ENCODE data around the gene DPM2.

Gene DPM2

DNA sequence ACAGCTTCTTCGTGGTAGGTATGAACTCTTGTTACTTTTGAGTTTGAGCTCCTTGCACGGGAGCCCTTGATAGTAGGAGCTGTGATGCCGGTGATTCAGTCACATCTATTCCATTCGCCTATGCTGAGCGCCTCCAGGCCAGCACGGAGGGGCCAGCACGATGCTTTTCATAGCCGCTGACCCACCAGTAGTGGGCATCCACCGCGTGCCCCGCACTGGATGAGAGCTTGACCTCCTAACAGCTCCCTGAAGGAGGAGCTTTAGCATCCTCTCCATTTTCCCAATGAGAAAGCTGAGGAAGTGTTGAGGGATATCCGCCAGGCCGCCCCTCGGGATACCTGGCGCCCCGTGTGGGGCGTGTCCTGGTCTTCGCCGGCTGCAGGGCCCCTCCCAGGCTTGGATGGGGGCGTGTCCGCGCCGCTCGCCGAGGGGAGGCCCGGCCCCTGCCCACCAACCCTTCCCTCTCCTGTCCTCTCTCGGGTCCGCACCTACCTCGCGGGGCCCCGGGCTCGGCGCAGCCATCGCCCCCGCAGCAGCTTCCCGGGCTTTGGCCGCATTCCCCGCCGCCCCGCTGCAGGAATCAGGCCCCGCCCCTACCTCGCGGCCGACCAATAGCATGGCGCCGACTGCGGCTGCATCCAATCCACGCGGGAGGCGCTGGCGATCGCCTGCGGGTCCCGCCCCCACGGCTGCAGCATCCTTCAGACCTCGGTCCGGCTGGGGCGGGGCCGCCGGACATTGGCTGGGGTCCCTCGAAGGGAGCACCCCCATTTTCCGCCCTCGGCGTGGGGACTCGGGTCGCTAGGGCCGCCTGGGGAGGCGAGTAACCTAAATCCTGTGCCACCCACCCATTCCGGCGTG, 7.2 kb downstream of the DPM2 start, which contains the start of gene PIP5KL1:
TSS of gene PIP5KL1 (minus strand) at position 547 of the 861 bp plus-strand sequence. CDS start at position 522, 25 bp downstream.
- peak; percentile 62; the same call in 1 of the 2 replicates for TF ChIP-seq L3MBTL2 (conservative IDR thresholded peaks at IDR 0.05)
- no peak for TF ChIP-seq SP1 (IDR thresholded peaks at IDR 0.05)
- TF ChIP-seq TARDBP (IDR thresholded peaks at IDR 0.05) = no peak
- TF ChIP-seq LEF1 (IDR thresholded peaks at IDR 0.05; ENCODE audit: borderline replicate concordance) = no peak
- TF ChIP-seq FOXK2 (IDR thresholded peaks at IDR 0.05) = no peak
- ChIA-PET POLR2A (interaction anchor here (1.1 to 1.2 kb wide), 3 partner anchors 12 to 137 kb away, joined by 3 to 4 read pairs (median 3); partner anchors contain the start of genes NAIF1 and SLC25A25), CTCF (interaction anchor here (0.6 to 1.5 kb wide), 4 partner anchors 9 to 210 kb away, joined by 3 to 8 read pairs (median 6); no protein-coding TSS in a partner anchor)
- DNase-seq (ENCODE audit: extremely low spot score) = peak; percentile 87

DNA sequence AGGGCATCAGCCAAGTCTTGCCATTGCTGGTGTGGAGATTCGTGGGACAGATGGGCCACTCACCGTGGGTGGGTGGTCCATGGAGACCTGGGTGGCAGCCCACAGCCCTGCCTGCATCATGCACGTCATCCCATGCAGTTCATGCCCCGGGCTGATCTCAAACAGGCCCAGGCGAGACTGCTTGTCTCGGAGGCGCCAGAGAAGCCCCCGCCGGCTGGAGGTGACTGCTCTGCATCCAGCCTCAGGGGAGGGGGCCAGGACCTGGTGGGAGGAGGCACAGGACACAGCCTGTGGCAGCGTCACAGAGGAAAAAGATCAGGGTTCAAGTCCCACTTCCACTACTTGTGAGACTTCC, 8.1 kb downstream of the DPM2 start:
- ChIA-PET CTCF (interaction anchor here (0.6 to 1.5 kb wide), 4 partner anchors 8 to 195 kb away, joined by 3 to 8 read pairs (median 6); partner anchors contain the start of gene TOR2A), POLR2A (interaction anchor here (1.1 kb wide), 1 partner anchor 13 kb away, joined by 4 read pairs; no protein-coding TSS in a partner anchor)
- DNase-seq (ENCODE audit: extremely low spot score) = no peak
- no peak for TF ChIP-seq SP1 (IDR thresholded peaks at IDR 0.05)
- no peak for TF ChIP-seq ZNF384 (IDR thresholded peaks at IDR 0.05)
- TF ChIP-seq TARDBP (IDR thresholded peaks at IDR 0.05) = no peak
- no peak for TF ChIP-seq FOXM1 (IDR thresholded peaks at IDR 0.05; ENCODE audit: borderline replicate concordance)
- no peak for TF ChIP-seq ELF4 (IDR thresholded peaks at IDR 0.05)
- TF ChIP-seq FOXA1 (IDR thresholded peaks at IDR 0.05) = no peak
- no peak for TF ChIP-seq SUZ12 (IDR thresholded peaks at IDR 0.05)

DNA sequence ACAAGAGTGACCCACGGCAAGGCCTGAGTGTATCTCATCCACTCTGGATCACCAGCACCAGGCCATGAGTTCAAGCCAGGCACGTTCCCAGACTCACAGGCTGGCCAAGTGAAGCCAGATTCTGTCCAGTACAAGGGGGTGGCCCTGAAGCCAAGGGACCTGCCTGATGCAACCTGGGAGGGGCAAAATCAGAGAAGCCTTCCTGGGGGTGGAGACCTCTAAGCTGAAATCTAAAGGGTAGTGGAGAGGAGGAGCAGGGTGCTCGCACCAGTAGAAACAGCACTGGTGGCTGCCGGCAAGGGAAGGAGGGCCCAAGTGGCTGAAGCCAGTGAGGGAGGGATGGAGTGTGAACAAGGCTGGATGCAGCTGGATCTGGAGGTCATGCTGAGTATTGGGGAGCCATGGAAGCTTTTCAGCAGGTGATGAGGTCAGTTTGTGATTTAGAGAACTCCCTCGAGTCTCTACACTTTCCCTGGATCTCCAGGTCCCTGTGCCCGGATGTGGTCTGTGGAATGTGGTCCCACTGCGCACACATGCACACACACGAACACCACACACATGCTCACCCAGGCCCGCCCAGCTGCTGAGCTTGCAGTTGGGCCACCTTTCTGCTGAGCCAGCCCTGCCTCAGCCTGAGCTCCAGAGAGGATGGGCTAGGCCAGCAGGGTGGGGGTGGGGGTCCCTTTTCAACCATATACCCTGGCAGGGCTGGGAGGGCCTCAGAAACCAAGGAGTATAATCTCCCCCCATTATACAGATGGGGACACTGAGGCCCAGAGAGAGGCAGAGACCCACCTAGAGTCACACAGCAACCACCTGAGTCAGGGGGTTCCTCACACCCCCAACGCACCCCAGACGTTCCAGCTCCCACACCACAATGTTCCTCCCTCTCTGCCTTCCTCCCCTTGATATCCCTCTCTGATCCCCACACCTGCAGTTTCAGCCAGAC, 8.7 kb downstream of the DPM2 start:
- POLR2A ChIA-PET = no interaction called here
- DNase-seq (ENCODE audit: extremely low spot score) = no peak
- no peak for TF ChIP-seq ZNF384 (IDR thresholded peaks at IDR 0.05)
- TF ChIP-seq CTBP1 (IDR thresholded peaks at IDR 0.05; ENCODE audit: borderline replicate concordance) = no peak
- no peak for TF ChIP-seq TARDBP (IDR thresholded peaks at IDR 0.05)
- TF ChIP-seq NFRKB (IDR thresholded peaks at IDR 0.05) = no peak
- no peak for TF ChIP-seq FOXM1 (IDR thresholded peaks at IDR 0.05; ENCODE audit: borderline replicate concordance)
- TF ChIP-seq, protein P1, sequence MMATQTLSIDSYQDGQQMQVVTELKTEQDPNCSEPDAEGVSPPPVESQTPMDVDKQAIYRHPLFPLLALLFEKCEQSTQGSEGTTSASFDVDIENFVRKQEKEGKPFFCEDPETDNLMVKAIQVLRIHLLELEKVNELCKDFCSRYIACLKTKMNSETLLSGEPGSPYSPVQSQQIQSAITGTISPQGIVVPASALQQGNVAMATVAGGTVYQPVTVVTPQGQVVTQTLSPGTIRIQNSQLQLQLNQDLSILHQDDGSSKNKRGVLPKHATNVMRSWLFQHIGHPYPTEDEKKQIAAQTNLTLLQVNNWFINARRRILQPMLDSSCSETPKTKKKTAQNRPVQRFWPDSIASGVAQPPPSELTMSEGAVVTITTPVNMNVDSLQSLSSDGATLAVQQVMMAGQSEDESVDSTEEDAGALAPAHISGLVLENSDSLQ (IDR thresholded peaks at IDR 0.05) = no peak
- TF ChIP-seq SP1 (IDR thresholded peaks at IDR 0.05) = no peak
- TF ChIP-seq ARNT (IDR thresholded peaks at IDR 0.05) = no peak
- TF ChIP-seq L3MBTL2 (conservative IDR thresholded peaks at IDR 0.05) = no peak
- TF ChIP-seq FOXK2 (IDR thresholded peaks at IDR 0.05) = no peak
- no peak for TF ChIP-seq HDGF (IDR thresholded peaks at IDR 0.05; ENCODE audit: borderline replicate concordance)
- CTCF ChIA-PET = interaction anchor here (0.7 to 1.5 kb wide), 3 partner anchors 8 to 194 kb away, joined by 3 to 8 read pairs (median 3); partner anchors contain the start of gene TOR2A

DNA sequence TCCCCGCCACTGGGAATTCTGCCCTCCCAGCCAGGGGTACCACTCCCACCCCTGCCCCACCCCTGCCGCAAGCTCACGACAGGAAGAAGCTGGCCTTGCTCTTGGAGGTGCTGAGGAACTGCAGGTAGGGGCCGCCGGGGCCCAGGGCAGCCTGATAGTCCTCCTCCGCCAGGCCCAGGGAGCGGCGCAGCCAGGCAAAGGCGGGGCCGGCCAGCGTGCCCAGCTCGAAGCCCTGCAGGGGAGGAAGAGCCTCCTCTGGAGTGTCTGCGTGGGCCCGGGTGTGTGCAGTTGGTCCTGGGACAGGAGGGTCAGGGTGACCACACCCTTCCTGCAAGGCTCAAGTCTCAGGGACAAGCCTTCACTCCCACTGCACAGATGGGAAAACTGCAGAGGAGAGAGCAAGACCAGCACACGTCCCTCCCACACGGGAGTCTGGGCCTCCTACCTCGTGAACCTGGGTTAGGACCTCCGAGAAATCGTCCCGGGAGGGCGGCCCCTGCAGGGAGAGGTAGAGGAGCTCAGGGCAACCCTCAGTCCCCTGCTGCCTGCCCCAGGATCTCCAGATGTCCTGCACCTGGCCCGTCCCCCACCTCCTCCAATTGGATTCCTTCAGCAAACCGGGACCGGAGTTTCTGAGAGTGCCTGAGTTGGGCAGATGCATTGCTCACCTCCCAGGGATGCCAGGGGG, 9.5 kb downstream of the DPM2 start:
- TF ChIP-seq BHLHE40 (IDR thresholded peaks at IDR 0.05; ENCODE audit: borderline replicate concordance) (no peak), L3MBTL2 (conservative IDR thresholded peaks at IDR 0.05) (no peak), LEF1 (IDR thresholded peaks at IDR 0.05; ENCODE audit: borderline replicate concordance) (no peak), ELF4 (IDR thresholded peaks at IDR 0.05) (no peak), SP1 (IDR thresholded peaks at IDR 0.05) (no peak), ARNT (IDR thresholded peaks at IDR 0.05) (no peak), TARDBP (IDR thresholded peaks at IDR 0.05) (no peak), SUZ12 (IDR thresholded peaks at IDR 0.05) (no peak), HDGF (IDR thresholded peaks at IDR 0.05; ENCODE audit: borderline replicate concordance) (no peak), ZNF384 (IDR thresholded peaks at IDR 0.05) (no peak), NFRKB (IDR thresholded peaks at IDR 0.05) (no peak), FOXK2 (IDR thresholded peaks at IDR 0.05) (no peak)
- TF ChIP-seq, protein P1 (IDR thresholded peaks at IDR 0.05) = no peak
- CTCF ChIA-PET = interaction anchor here (1.3 kb wide), 1 partner anchor 193 kb away, joined by 3 read pairs; the partner anchor contains the start of gene TOR2A
- no peak for DNase-seq (ENCODE audit: extremely low spot score)
- POLR2A ChIA-PET = no interaction called here

DNA sequence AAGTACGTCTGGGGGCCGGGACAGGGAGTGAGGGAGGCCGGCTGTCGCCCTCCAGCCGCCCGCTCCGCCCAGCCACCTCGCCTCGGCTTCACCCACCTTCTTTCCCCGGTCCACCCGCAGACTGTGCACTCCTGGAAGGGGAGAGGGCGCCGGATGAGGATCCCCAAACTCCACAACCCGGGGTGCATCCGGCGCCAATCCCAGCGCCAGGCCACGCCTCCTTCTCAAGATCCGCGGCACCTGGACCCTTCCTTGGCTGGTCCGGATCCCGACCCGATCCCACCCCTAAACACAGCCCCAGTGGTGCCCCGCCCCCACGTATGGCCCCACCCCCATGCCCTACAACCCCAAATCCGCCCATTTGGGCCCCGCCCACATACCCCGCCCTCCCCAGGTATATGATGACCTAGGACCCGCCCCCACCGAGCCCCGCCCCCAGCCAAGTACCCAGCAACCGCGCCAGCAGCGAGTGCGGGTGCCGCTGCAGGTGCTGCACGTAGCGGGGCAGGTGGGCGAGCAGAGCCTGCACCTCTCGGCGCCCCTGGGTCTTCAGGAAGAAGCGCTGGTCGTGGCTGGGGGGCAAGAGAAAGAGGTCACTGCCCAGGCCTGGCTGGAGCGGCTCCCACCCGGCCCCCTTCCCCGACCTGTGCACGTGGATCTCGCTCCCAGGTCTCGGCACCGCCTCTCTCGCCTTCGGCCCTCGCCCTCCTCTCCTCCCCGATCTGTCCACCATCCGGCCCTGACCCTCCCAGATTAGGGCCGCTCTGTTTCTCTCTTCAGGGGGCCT, 10.3 kb downstream of the DPM2 start:
- POLR2A ChIA-PET = no interaction called here
- CTCF ChIA-PET = no interaction called here
- TF ChIP-seq SUZ12 (IDR thresholded peaks at IDR 0.05) (no peak), BHLHE40 (IDR thresholded peaks at IDR 0.05; ENCODE audit: borderline replicate concordance) (no peak), HDGF (IDR thresholded peaks at IDR 0.05; ENCODE audit: borderline replicate concordance) (no peak), TARDBP (IDR thresholded peaks at IDR 0.05) (no peak), FOXA1 (IDR thresholded peaks at IDR 0.05) (no peak), L3MBTL2 (conservative IDR thresholded peaks at IDR 0.05) (no peak), FOXM1 (IDR thresholded peaks at IDR 0.05; ENCODE audit: borderline replicate concordance) (no peak), SP1 (IDR thresholded peaks at IDR 0.05) (no peak), LEF1 (IDR thresholded peaks at IDR 0.05; ENCODE audit: borderline replicate concordance) (no peak), ARNT (IDR thresholded peaks at IDR 0.05) (no peak), ZNF384 (IDR thresholded peaks at IDR 0.05) (no peak), CTBP1 (IDR thresholded peaks at IDR 0.05; ENCODE audit: borderline replicate concordance) (no peak), FOXK2 (IDR thresholded peaks at IDR 0.05) (no peak), NFRKB (IDR thresholded peaks at IDR 0.05) (no peak), ELF4 (IDR thresholded peaks at IDR 0.05) (no peak)
- TF ChIP-seq, protein P1 (IDR thresholded peaks at IDR 0.05) = no peak
- no peak for DNase-seq (ENCODE audit: extremely low spot score)

Measured in HEK293T (cell line).